ENCODE measurements around the gene FBXW11. TPM values are rescaled to one million over a fixed set of nuclear protein-coding genes. Genes with fewer than 3 reads are reported as not detected.

The FBXW11 gene
- total and polyA plus RNA-seq, 8 donors, result 6.0 to 43.8 (median 25.0) TPM

GRCh38 chr5:172043865-172044264 is 37.4 kb upstream of the FBXW11 start:
- Histone ChIP-seq H3K27ac (no peak overlapping the region), H3K9me3 (no peaks in the 10 kb centered on the region), H3K27me3 (no peaks in the 10 kb centered on the region), H3K4me3 (no peak overlapping the region), H3K4me1 (peaks cover 0 to 7% (median 0%) of the 10 kb centered on the region in 3 donors), H3K36me3 (no peaks in the 10 kb centered on the region)
- DNase-seq, result no peak
- intact Hi-C loops (cut with DNase I), result loop anchor here in 2 of 3 donors (5.0 to 10.0 kb wide), 2 partner anchors 132 to 619 kb away; no protein-coding TSS in a partner anchor
- ATAC-seq, result no peak
- 92 to 93% methylated on average over 13 of the region's 13 CpGs for WGBS, 2 donors
- no peak for TF ChIP-seq CTCF (IDR thresholded peaks at IDR 0.05)
- FAIRE-seq, result no peak

GRCh38 chr5:172042183-172042582 is 35.7 kb upstream of the FBXW11 start:
- H3K9me3 ChIP-seq, result no peaks in the 10 kb centered on the region
- FAIRE-seq, result no peak
- H3K27ac ChIP-seq, result no peak overlapping the region
- intact Hi-C loops (cut with DNase I), result loop anchor here in 2 of 3 donors (5.0 to 10.0 kb wide), 2 partner anchors 130 to 617 kb away; no protein-coding TSS in a partner anchor
- no peak for ATAC-seq
- no peak overlapping the region for H3K4me3 ChIP-seq
- no peak for TF ChIP-seq CTCF (IDR thresholded peaks at IDR 0.05)
- no peaks in the 10 kb centered on the region for H3K27me3 ChIP-seq
- no peaks in the 10 kb centered on the region for H3K36me3 ChIP-seq
- no peak for DNase-seq
- peaks cover 0 to 4% (median 0%) of the 10 kb centered on the region in 3 donors for H3K4me1 ChIP-seq
- WGBS, 2 donors, result 85 to 88% methylated on average over 13 of the region's 13 CpGs

DNA sequence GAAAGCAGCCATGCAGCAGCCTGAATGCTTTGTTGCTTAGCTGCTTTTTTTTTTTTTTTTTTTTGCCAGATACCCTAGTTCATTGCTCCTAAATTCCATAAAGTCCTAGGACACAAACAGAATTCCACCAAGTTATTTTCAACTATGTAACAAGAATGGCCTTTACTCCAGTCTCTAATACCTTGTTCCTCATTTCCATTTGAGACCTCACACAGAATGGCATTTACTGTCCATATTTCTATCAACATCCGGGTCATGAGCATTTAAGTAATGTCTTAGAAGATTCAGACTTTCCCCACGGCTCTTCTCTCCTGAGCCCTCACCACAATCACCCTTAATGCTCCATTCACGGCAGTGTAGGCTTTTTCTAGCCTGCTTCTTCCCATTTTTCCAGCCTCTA is 31.7 kb upstream of the FBXW11 start:
- ATAC-seq (no peak), FAIRE-seq (no peak), DNase-seq (no peak)
- no peaks in the 10 kb centered on the region for H3K27me3 ChIP-seq
- no peaks in the 10 kb centered on the region for H3K4me1 ChIP-seq
- no peaks in the 10 kb centered on the region for H3K36me3 ChIP-seq
- 86 to 95% methylated on average over 3 of the region's 3 CpGs for WGBS, 2 donors
- no peak for TF ChIP-seq CTCF (IDR thresholded peaks at IDR 0.05)
- H3K9me3 ChIP-seq, result no peaks in the 10 kb centered on the region
- H3K4me3 ChIP-seq, result no peak overlapping the region
- H3K27ac ChIP-seq, result no peak overlapping the region
- intact Hi-C loops (cut with DNase I), result loop anchor here in 1 of 3 donors (2.0 kb wide), 1 partner anchor 123 kb away; no protein-coding TSS in a partner anchor

- H3K9me3 ChIP-seq, result no peaks in the 10 kb centered on the region
- 83 to 86% methylated on average over 2 of the region's 2 CpGs for WGBS, 2 donors
- FAIRE-seq (no peak), DNase-seq (no peak), ATAC-seq (no peak)
- no peak overlapping the region for H3K27ac ChIP-seq
- intact Hi-C loops (cut with DNase I), result no loop called here
- H3K4me3 ChIP-seq, result no peak overlapping the region
- no peaks in the 10 kb centered on the region for H3K36me3 ChIP-seq
- H3K27me3 ChIP-seq, result no peaks in the 10 kb centered on the region
- no peaks in the 10 kb centered on the region for H3K4me1 ChIP-seq
- TF ChIP-seq CTCF (IDR thresholded peaks at IDR 0.05), result no peak
These were observed 28.6 kb upstream of the FBXW11 start for GRCh38 chr5:172035049-172035448.

DNA sequence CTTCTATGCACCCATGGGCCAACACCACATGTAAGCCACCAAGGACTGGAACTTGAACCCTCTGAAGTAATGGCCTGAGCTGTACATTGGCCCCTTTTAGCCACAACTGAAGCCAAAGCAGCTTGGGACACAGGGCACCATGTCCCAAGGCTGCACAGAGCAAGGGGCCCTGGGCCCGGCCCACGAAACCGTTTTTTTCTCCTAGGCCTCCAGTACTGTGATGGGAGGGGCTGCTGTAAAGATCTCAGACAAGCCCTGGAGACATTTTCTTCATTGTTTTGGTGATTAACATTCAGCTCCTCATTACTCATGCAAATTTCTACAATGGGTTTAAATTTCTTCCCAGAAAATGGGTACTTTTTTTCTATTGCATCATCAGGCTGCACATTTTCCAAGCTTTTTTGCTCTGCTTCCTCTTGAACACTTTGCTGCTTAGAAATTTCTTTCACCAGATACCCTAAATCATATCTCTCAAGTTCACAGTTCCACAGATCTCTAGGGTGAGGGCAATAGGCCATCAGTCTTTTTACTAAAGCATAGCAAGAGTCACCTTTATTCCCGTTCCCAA is 25.5 kb upstream of the FBXW11 start:
- Histone ChIP-seq H3K4me1 (no peaks in the 10 kb centered on the region), H3K9me3 (no peaks in the 10 kb centered on the region), H3K27ac (no peak overlapping the region), H3K4me3 (no peak overlapping the region), H3K36me3 (no peaks in the 10 kb centered on the region), H3K27me3 (no peaks in the 10 kb centered on the region)
- whole genome bisulfite sequencing, 2 donors, result 95 to 98% methylated on average over 4 of the region's 4 CpGs
- DNase-seq (no peak), FAIRE-seq (no peak), ATAC-seq (no peak)
- intact Hi-C loops (cut with DNase I), result no loop called here
- no peak for TF ChIP-seq CTCF (IDR thresholded peaks at IDR 0.05)
